ENCODE data around the gene CDK14.
"Not testable (repeated sequence)": the region's sequence is repeated elsewhere in the genome, so short reads cannot be mapped to it uniquely, and the experiment has no call there.

DNA sequence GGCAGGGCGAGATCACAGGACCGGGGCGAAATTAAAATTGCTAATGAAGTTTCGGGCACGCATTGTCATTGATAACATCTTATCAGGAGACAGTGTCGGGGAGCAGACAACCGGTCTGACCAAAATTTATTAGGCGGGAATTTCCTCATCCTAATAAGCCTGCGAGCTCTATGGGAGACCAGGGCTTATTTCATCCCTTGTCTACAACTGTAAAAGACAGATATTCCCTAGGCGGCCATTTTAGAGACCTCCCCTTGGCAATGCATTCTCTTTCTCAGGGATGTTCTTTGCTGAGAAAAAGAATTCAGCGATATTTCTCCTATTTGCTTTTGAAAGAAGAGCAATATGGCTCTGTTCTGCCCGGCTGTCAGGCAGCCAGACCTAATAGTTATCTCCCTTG, 198.1 kb downstream of the CDK14 start:
- TF ChIP-seq CTCF, POLR2AphosphoS5 (IDR thresholded peaks at IDR 0.05): not testable (repeated sequence)

Data from upper lobe of left lung (tissue), 4 donors.